H1 (cell line): ENCODE measurements around the gene PLPPR1. TPM values are rescaled to one million over a fixed set of nuclear protein-coding genes. Genes with fewer than 3 reads are reported as not detected.

Experiments
- CTCF ChIA-PET: fragments of 300-600 bp; sonication (Branson Sonifier 250); formaldehyde crosslinking; loops from one replicate; lab custom pipeline; 2021; ENCODE audit not compliant: partially characterized antibody; lab: Charles Lee
- POLR2A ChIA-PET: fragments of 300-600 bp; sonication (Branson Sonifier 250); formaldehyde crosslinking; loops from one replicate; lab custom pipeline; 2021; ENCODE audit warnings: inconsistent platforms; ENCODE audit not compliant: partially characterized antibody; lab: Charles Lee
- DNase-seq, 2 experiments: peaks; one replicate each; pipeline versions ENCODE4 v3.0.0 to v3.0.0-alpha.2; 2010 to 2022; ENCODE audit warnings: low spot score in 2 of 2, low read depth in 1 of 2, mixed read lengths in 1 of 2
- FAIRE-seq: peaks from 2 replicates; lab custom pipeline; 2011; peaks lifted over from hg19 to GRCh38; lab: Jason Lieb, UNC
- H2AFZ ChIP-seq: 2 replicates; pipeline ENCODE4 v1.8.1; 2012; ENCODE audit warnings: low read length, inconsistent platforms
- H2AK5ac ChIP-seq: 2 replicates; pipeline ENCODE4 v1.6.1; 2013; ENCODE audit warnings: low read depth, low read length
- H2BK120ac ChIP-seq: replicated peaks from 2 replicates; pipeline ENCODE3; 2013; ENCODE audit warnings: low read depth, low read length, inconsistent platforms
- H2BK12ac ChIP-seq: 2 replicates; pipeline ENCODE4 v1.6.1; 2013; ENCODE audit warnings: low read depth, low read length
- H2BK15ac ChIP-seq: 2 replicates; pipeline ENCODE4 v1.6.1; 2013; ENCODE audit warnings: low read length
- H2BK20ac ChIP-seq: 2 replicates; pipeline ENCODE4 v1.6.1; 2013; ENCODE audit warnings: low read length
- H2BK5ac ChIP-seq: 2 replicates; pipeline ENCODE4 v1.6.1; 2013; ENCODE audit warnings: low read depth, low read length
- H3K14ac ChIP-seq: 2 replicates; pipeline ENCODE4 v1.6.1; 2013; ENCODE audit warnings: inconsistent platforms; ENCODE audit not compliant: insufficient read length
- H3K18ac ChIP-seq: 2 replicates; pipeline ENCODE4 v1.6.1; 2013; ENCODE audit warnings: low read length; ENCODE audit errors: extremely low read depth
- H3K23ac ChIP-seq: 2 replicates; pipeline ENCODE4 v1.6.1; 2013; ENCODE audit warnings: inconsistent platforms; ENCODE audit not compliant: insufficient read length
- H3K23me2 ChIP-seq: 2 replicates; pipeline ENCODE4 v1.6.1; 2013; ENCODE audit warnings: low read depth, low read length
- H3K27ac ChIP-seq: 2 replicates; pipeline ENCODE4 v1.6.1; 2011; ENCODE audit warnings: low read depth, low read length, inconsistent platforms
- H3K27me3 ChIP-seq, 4 experiments: replicated peaks in 1 of 4; 1 replicate in 1 of 4; 2 replicates in 3 of 4; pipeline versions ENCODE4 v1.6.1 to v1.8.1; 2011 to 2013; ENCODE audit warnings: low read length in 3 of 4, mild to moderate bottlenecking in 3 of 4, inconsistent platforms in 2 of 4, mixed read lengths in 2 of 4, moderate library complexity in 1 of 4; ENCODE audit not compliant: control insufficient read depth in 3 of 4, insufficient read depth in 3 of 4; ENCODE audit errors: extremely low read depth in 1 of 4
- H3K36me3 ChIP-seq, 4 experiments: 2 replicates each; pipeline versions ENCODE4 v1.6.1 to v1.8.1; 2011 to 2013; ENCODE audit warnings: mild to moderate bottlenecking in 4 of 4, low read length in 3 of 4, moderate library complexity in 2 of 4, control low read depth in 1 of 4, inconsistent platforms in 1 of 4; ENCODE audit not compliant: insufficient read depth in 4 of 4, control insufficient read depth in 2 of 4
- H3K4ac ChIP-seq: replicated peaks from 2 replicates; pipeline ENCODE3; 2013; ENCODE audit warnings: low read length, low read depth, mixed read lengths, inconsistent platforms; ENCODE audit not compliant: insufficient read length
- H3K4me1 ChIP-seq, 4 experiments: replicated peaks in 1 of 4; 1 replicate in 1 of 4; 2 replicates in 3 of 4; pipeline versions ENCODE4 v1.6.1 to v1.8.1; 2011 to 2013; ENCODE audit warnings: low read length in 3 of 4, inconsistent platforms in 2 of 4, mixed read lengths in 1 of 4; ENCODE audit not compliant: insufficient read depth in 4 of 4, control insufficient read depth in 3 of 4
- H3K4me2 ChIP-seq, 2 experiments: 2 replicates each; pipeline versions ENCODE4 v1.6.1 to v1.8.1; 2011 to 2013; ENCODE audit warnings: low read depth in 2 of 2, low read length in 2 of 2, control low read depth in 1 of 2, inconsistent platforms in 1 of 2, mild to moderate bottlenecking in 1 of 2; ENCODE audit not compliant: insufficient read depth in 1 of 2
- H3K4me3 ChIP-seq, 4 experiments: fragments of 200-600, 300-600 bp in 1 of 4; sonication (generic), shearing (Covaris generic), sonication (Bioruptor Twin) in 1 of 4; 2 replicates each; pipeline versions ENCODE4 v1.5.1 to v1.8.1; 2011 to 2016; ENCODE audit warnings: low read length in 4 of 4, low read depth in 3 of 4, control low read depth in 2 of 4, inconsistent platforms in 2 of 4, mild to moderate bottlenecking in 2 of 4, mixed read lengths in 1 of 4, moderate library complexity in 1 of 4; ENCODE audit not compliant: insufficient read depth in 2 of 4; ENCODE audit errors: extremely low read depth in 1 of 4
- H3K56ac ChIP-seq: replicated peaks from 2 replicates; pipeline ENCODE3; 2013; ENCODE audit warnings: low read depth, mild to moderate bottlenecking, mixed read lengths, low read length, inconsistent platforms; ENCODE audit not compliant: insufficient read length
- H3K79me1 ChIP-seq: 2 replicates; pipeline ENCODE4 v1.6.1; 2013; ENCODE audit warnings: low read depth, low read length, control low read depth
- H3K79me2 ChIP-seq, 2 experiments: 2 replicates each; pipeline versions ENCODE4 v1.6.1 to v1.8.1; 2012 to 2013; ENCODE audit warnings: low read length in 2 of 2, mild to moderate bottlenecking in 2 of 2, inconsistent platforms in 1 of 2; ENCODE audit not compliant: insufficient read depth in 2 of 2, control insufficient read depth in 1 of 2
- H3K9ac ChIP-seq, 4 experiments: replicated peaks in 1 of 4; 1 replicate in 1 of 4; 2 replicates in 3 of 4; pipeline versions ENCODE4 v1.6.1 to v1.8.1; 2011 to 2013; ENCODE audit warnings: low read depth in 3 of 4, low read length in 3 of 4, control low read depth in 2 of 4, mild to moderate bottlenecking in 2 of 4, moderate library complexity in 2 of 4, inconsistent platforms in 1 of 4; ENCODE audit errors: extremely low read depth in 1 of 4
- H3K9me3 ChIP-seq, 2 experiments: 2 replicates each; pipeline versions ENCODE4 v1.6.1 to v1.8.1; 2012 to 2013; ENCODE audit warnings: mild to moderate bottlenecking in 2 of 2, moderate library complexity in 2 of 2, control low read depth in 1 of 2, inconsistent platforms in 1 of 2, low read depth in 1 of 2, low read length in 1 of 2, mixed read lengths in 1 of 2; ENCODE audit not compliant: insufficient read depth in 2 of 2
- H4K20me1 ChIP-seq, 2 experiments: replicated peaks in 1 of 2; 2 replicates each; pipeline versions ENCODE3 to v1.8.1; 2011 to 2013; ENCODE audit warnings: inconsistent platforms in 2 of 2, low read length in 2 of 2, mild to moderate bottlenecking in 1 of 2; ENCODE audit not compliant: insufficient read depth in 2 of 2, control insufficient read depth in 1 of 2
- H4K5ac ChIP-seq: 2 replicates; pipeline ENCODE4 v1.6.1; 2013; ENCODE audit warnings: low read length, low read depth, mixed read lengths, inconsistent platforms; ENCODE audit not compliant: insufficient read length
- H4K8ac ChIP-seq: 2 replicates; pipeline ENCODE4 v1.8.0; 2013; ENCODE audit warnings: mild to moderate bottlenecking, moderate library complexity, low read length, inconsistent platforms; ENCODE audit not compliant: insufficient read depth; ENCODE audit errors: extremely low read depth
- H4K91ac ChIP-seq: replicated peaks from 2 replicates; pipeline ENCODE3; 2013; ENCODE audit warnings: low read length, mixed read lengths, inconsistent platforms; ENCODE audit not compliant: insufficient read length
- CHD2 ChIP-seq: IDR thresholded peaks from 2 replicates; pipeline ENCODE4 v1.6.1; 2012; ENCODE audit warnings: low read length, improper control_type of control experiment
- HDAC2 ChIP-seq, 2 experiments: fragments of 300-600 bp in 1 of 2; sonication (generic) in 1 of 2; IDR thresholded peaks; 2 replicates each; pipeline ENCODE4 v1.6.1; 2011 to 2012; ENCODE audit warnings: low read depth in 2 of 2, low read length in 2 of 2, mild to moderate bottlenecking in 2 of 2, moderate library complexity in 2 of 2, borderline replicate concordance in 1 of 2, inconsistent platforms in 1 of 2
- KDM5A ChIP-seq: fragments of 200-600 bp; IDR thresholded peaks from 2 replicates; pipeline ENCODE4 v1.7.1; 2012; ENCODE audit warnings: mild to moderate bottlenecking, low read length, inconsistent platforms, mixed read lengths
- RFX5 ChIP-seq: IDR thresholded peaks from 2 replicates; pipeline ENCODE4 v1.6.1; 2011; ENCODE audit warnings: low read depth, low read length, improper control_type of control experiment, borderline replicate concordance
- RXRA ChIP-seq: IDR thresholded peaks from 2 replicates; pipeline ENCODE4 v1.6.1; 2011; ENCODE audit warnings: low read depth, mild to moderate bottlenecking, low read length, moderate library complexity; ENCODE audit not compliant: insufficient read depth
- SIN3A ChIP-seq, 2 experiments: IDR thresholded peaks in 1 of 2; conservative IDR thresholded peaks in 1 of 2; 2 replicates each; pipeline ENCODE4 v1.6.1; 2011 to 2012; ENCODE audit warnings: low read length in 2 of 2, improper control_type of control experiment in 1 of 2, low read depth in 1 of 2, mild to moderate bottlenecking in 1 of 2
- WGBS, 2 experiments: shearing (Covaris generic) in 1 of 2; methylation state at CpG; one replicate each; pipeline versions ENCODE4 v1.1.6 to v1.1.7; 2013 to 2015; ENCODE audit warnings: low lambda C conversion rate in 2 of 2, mixed read lengths in 2 of 2, inconsistent platforms in 1 of 2, low coverage in 1 of 2, missing lambda C conversion rate in 1 of 2; ENCODE audit not compliant: insufficient replicate concordance in 2 of 2, insufficient coverage in 1 of 2, insufficient read length in 1 of 2; ENCODE audit errors: extremely low coverage in 1 of 2, missing lambda C conversion rate in 1 of 2; 5-methylcytosine and 5-hydroxymethylcytosine counted together
- polyA plus RNA-seq, 7 experiments: library from polyadenylated mRNA; depleted of rRNA in 3 of 7; stranded (reverse) in 5 of 7; unstranded in 2 of 7; fragments of >200 nt in 5 of 7; fragments of 200-250 nt in 2 of 7; gene quantifications; 1 replicate in 5 of 7; 2 replicates in 1 of 7; 4 replicates in 1 of 7; pipeline versions ENCODE4 v1.2.1 to v1.2.3, GENCODE V29; 2011 to 2013; ENCODE audit warnings: missing spikeins in 2 of 7, mixed read lengths in 2 of 7
- total RNA-seq: library from RNA; stranded (reverse); fragmentation: NEBNext Ultra II Directional; extraction: Animal tissue kit (Norgen Biotek cat#: 25700); gene quantifications from 2 replicates; pipeline ENCODE4 v1.2.1, GENCODE V29; 2021

Gene PLPPR1
- total and polyA plus RNA-seq, 2 of the 8 experiments (the other 6 are each of a cell fraction or from before 2014, with no cell fraction given), result 1.4 to 1.8 TPM

DNA sequence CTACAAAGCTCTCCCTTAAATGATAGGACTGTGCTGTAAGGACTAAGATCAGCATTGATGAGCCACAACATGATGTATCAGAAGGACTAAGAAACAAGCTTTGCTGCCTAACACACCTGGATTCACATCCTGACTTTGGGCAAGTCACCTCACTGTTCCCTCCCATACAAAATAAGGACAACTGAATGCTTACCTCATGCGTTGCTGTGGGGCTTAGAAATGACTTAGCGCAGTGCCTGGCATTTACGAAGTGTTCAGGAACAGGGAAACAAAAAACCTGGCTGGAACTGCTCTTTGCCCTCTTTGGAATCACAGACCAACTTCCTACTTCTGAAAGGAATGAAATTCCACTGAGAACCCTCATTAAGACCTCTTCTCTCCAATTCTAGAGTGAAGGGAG lies 242.6 kb downstream of the PLPPR1 start:
- Histone ChIP-seq H3K18ac (peak overlapping the region; percentile 55; the same call in 1 of the 2 replicates), H3K4ac (no peak overlapping the region), H2AK5ac (no peak overlapping the region), H3K27ac (no peak overlapping the region), H3K79me2 (no peaks in the 10 kb centered on the region), H2AFZ (peak overlapping the region; percentile 39; the same call in 1 of the 2 replicates), H3K23me2 (no peaks in the 10 kb centered on the region), H2BK120ac (peak overlapping the region; percentile 16), H4K8ac (no peak overlapping the region), H3K4me2 (peak overlapping the region in 1 of 2 experiments; percentile 51; a peak in 1 of 4 replicates), H3K4me1 (peaks cover 7 to 16% (median 11%) of the 10 kb centered on the region in 4 experiments; a peak in 6 of 7 replicates), H3K36me3 (no peaks in the 10 kb centered on the region), H3K23ac (no peak overlapping the region), H2BK12ac (peak overlapping the region; percentile 63; the same call in 1 of the 2 replicates), H3K27me3 (no peaks in the 10 kb centered on the region), H2BK15ac (no peak overlapping the region), H3K9me3 (no peaks in the 10 kb centered on the region), H3K56ac (no peak overlapping the region), H2BK20ac (no peak overlapping the region), H4K5ac (no peak overlapping the region), H4K20me1 (no peaks in the 10 kb centered on the region), H3K9ac (no peak overlapping the region), H2BK5ac (no peak overlapping the region; the same call in 1 of the 2 replicates), H3K79me1 (no peaks in the 10 kb centered on the region), H3K14ac (no peak overlapping the region), H3K4me3 (no peak overlapping the region), H4K91ac (no peak overlapping the region)
- TF ChIP-seq CHD2 (no peak), RFX5 (no peak), SIN3A (conservative IDR thresholded peaks at IDR 0.05 in 1 of 2, IDR thresholded peaks at IDR 0.05 in 1 of 2; ENCODE audit: low read depth in 1 of 2, low read length in 2 of 2) (no peak), KDM5A (no peak), HDAC2 (IDR thresholded peaks at IDR 0.05; ENCODE audit: borderline replicate concordance in 1 of 2, low read depth in 2 of 2, low read length in 2 of 2) (no peak), RXRA (no peak)
- WGBS, 2 experiments, result 75% methylated on average over 3 of the region's 3 CpGs; no CpG with 5 or more reads in 1 of the 2 experiments
- DNase-seq (no peak), FAIRE-seq (no peak)
- CTCF ChIA-PET, result interaction anchor here (1.8 to 3.5 kb wide), 2 partner anchors 23 to 118 kb away, joined by 5 to 11 read pairs; no protein-coding TSS in a partner anchor
- POLR2A ChIA-PET, result no interaction called here
